Natural killer cell treated with Interleukin-12 subunit alpha and Interleukin-12 subunit beta and Interleukin-15 and Interleukin-18, amount 100 ng/mL, for 72 hours (primary cell): ENCODE measurements around the gene SYNJ2BP. TPM values are rescaled to one million over a fixed set of nuclear protein-coding genes. Genes with fewer than 3 reads are reported as not detected.

Source experiments
- total RNA-seq, 2 donors: library from RNA; stranded (reverse); gene quantifications; one replicate each; pipeline ENCODE4 v1.2.3, GENCODE V29; 2022

SYNJ2BP gene
- total RNA-seq, 2 donors from 2014 or later, result 4.9 to 10.8 TPM

Other genes with a start within 250 kb of the SYNJ2BP start
- 1 to 10 TPM in 1 of 2 donors, under 1 TPM in 1; 0.08 to 1.1 TPM for gene SLC8A3, start 228.1 kb downstream of the SYNJ2BP start, total RNA-seq
- 10 to 100 TPM; 48.3 to 56.4 TPM for gene COX16, start 57.4 kb downstream of the SYNJ2BP start, total RNA-seq
- under 1 TPM in 1 of 2 donors, not detected in 1; 0.10 TPM for gene ADAM21, start 35.1 kb upstream of the SYNJ2BP start, total RNA-seq
- gene ADAM20, start 117.9 kb upstream of the SYNJ2BP start, total RNA-seq, result under 1 TPM; 0.78 to 0.84 TPM
- 10 to 100 TPM; 60.0 to 66.8 TPM for gene MED6, start 183.6 kb upstream of the SYNJ2BP start, total RNA-seq
- 1 to 10 TPM; 1.5 to 1.6 TPM for gene TTC9, start 224.8 kb upstream of the SYNJ2BP start, total RNA-seq